ENCODE measurements around the gene VAMP4.

Gene VAMP4

DNA sequence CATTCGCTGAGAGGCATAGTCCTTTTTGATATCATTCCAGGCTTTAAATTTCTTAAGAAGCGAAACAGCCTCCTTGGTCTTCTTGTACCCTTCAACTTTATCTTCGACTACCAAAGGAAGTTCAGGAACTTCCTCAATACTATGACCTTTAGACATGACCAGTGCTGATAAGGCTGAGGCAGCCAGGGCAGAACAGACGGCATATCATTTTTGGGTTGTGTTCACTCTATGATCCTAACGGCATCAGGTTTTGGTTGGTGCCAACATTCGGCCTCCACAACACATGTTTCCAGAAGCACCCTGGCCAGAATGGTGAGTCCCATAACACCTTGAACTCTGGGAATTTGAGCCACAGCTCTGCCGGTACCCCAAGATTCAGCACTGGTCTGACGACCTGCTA lies 58.0 kb downstream of the VAMP4 start:
- H3K4me3 ChIP-seq: no peak overlapping the region
- intact Hi-C loops (cut with DNase I; ENCODE audit: low total_unique reads): no loop called here
- DNase-seq: no peak

DNA sequence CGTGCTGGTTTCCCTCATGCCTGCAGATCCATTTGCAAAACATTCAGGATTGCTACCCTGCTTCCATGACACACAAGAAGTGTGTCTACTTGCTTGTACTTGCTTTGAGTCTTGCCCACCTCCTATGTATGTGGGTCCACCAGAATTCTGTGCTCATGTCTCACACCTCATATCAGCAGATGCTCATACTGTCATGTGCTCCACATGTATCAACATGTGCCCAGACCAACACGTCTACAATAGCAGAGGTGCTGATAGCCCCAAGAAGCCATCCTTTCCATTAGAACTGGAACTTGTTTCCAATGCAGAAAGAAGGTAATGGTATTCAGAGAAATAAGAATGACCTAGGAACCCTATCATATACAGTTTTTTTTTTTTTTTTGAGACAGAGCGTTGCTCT lies 61.5 kb downstream of the VAMP4 start:
- Histone ChIP-seq H3K4me1 (peaks cover 0 to 8% (median 5%) of the 10 kb centered on the region in 4 donors), H3K36me3 (no peaks in the 10 kb centered on the region), H3K27me3 (no peaks in the 10 kb centered on the region), H3K4me3 (no peak overlapping the region), H3K27ac (no peak overlapping the region), H3K9me3 (no peaks in the 10 kb centered on the region)
- intact Hi-C loops (cut with DNase I; ENCODE audit: low total_unique reads): no loop called here
- no peak for DNase-seq
- TF ChIP-seq, protein P1, sequence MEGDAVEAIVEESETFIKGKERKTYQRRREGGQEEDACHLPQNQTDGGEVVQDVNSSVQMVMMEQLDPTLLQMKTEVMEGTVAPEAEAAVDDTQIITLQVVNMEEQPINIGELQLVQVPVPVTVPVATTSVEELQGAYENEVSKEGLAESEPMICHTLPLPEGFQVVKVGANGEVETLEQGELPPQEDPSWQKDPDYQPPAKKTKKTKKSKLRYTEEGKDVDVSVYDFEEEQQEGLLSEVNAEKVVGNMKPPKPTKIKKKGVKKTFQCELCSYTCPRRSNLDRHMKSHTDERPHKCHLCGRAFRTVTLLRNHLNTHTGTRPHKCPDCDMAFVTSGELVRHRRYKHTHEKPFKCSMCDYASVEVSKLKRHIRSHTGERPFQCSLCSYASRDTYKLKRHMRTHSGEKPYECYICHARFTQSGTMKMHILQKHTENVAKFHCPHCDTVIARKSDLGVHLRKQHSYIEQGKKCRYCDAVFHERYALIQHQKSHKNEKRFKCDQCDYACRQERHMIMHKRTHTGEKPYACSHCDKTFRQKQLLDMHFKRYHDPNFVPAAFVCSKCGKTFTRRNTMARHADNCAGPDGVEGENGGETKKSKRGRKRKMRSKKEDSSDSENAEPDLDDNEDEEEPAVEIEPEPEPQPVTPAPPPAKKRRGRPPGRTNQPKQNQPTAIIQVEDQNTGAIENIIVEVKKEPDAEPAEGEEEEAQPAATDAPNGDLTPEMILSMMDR (IDR thresholded peaks at IDR 0.05): no peak

More for the DNA sequence above, 58.0 kb downstream of the VAMP4 start:
- Histone ChIP-seq H3K9me3 (no peaks in the 10 kb centered on the region), H3K27ac (no peak overlapping the region), H3K27me3 (no peaks in the 10 kb centered on the region), H3K36me3 (no peaks in the 10 kb centered on the region), H3K4me1 (no peaks in the 10 kb centered on the region)
- TF ChIP-seq, protein P1 (IDR thresholded peaks at IDR 0.05): no peak

DNA sequence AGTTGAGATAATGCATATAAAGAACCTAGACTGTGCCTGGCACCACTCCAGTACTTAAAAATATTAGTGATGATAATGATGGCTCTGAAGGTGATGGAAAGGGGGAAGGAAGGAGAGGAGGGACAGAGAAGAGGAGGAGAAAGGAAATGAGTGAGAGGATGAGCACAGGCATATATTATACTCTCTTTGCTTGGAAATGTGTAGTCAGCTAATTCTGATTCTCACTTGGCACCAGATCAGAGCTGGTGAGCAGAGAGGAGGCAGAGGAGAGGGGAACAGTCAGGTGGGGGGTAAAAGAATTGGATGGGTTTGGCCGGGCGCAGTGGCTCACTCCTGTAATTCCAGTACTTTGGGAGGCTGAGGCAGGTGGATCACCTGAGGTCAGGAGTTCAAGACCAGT lies 65.0 kb downstream of the VAMP4 start:
- Histone ChIP-seq H3K27ac (no peak overlapping the region), H3K9me3 (no peaks in the 10 kb centered on the region), H3K36me3 (no peaks in the 10 kb centered on the region), H3K4me1 (peaks cover 0 to 31% (median 17%) of the 10 kb centered on the region in 4 donors), H3K4me3 (no peak overlapping the region), H3K27me3 (no peaks in the 10 kb centered on the region)
- TF ChIP-seq, protein P1 (IDR thresholded peaks at IDR 0.05): no peak
- DNase-seq: no peak
- intact Hi-C loops (cut with DNase I; ENCODE audit: low total_unique reads): no loop called here

DNA sequence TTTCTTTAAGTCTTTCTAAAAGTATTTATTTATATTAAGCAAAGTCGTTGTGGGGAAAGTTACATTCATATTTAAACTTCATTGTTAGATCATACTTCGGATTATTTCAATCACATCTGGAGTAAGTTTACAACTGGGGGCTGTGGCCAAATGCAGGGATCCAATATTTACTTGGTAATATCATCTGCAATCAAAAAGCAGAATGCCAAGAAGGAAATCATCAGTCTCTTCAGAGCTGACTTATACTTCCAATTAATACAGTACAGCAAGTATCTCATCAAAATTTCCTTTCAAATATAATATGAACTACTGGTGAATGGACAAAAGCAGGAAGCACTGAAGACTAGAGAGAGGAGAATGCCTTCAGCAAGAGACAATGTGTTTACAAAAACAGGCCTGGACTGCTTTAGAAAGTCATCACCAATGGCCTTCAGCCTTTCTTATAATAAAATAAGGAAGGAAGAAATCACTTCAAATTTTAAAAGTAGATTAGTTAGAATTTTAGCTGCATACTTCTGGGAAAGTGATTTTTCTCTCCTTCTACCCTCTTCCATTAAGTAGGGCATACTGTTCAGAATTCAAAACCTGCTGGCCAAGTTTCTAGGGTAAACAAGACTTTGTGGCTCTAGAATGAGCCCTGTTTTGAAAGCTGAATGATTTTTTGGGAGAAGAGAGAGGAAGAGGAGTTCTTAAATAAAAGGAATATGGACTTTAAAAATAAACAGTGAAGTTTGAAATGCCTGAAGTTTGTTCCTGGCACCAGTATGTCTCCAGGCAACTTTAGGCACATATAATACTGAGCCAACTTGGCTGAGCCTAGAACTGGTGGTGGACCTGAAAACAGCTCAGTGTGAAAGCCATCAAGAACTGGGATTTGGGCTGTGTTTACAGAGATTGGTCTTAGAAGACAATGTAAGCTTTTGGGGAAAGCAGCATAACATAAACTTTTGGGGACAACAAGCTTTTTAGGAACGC lies 67.1 kb downstream of the VAMP4 start:
- Histone ChIP-seq H3K27ac (peak overlapping the region; percentile 71 to 84), H3K36me3 (no peaks in the 10 kb centered on the region), H3K4me1 (peaks cover 0 to 31% (median 17%) of the 10 kb centered on the region in 4 donors), H3K9me3 (no peaks in the 10 kb centered on the region), H3K4me3 (no peak overlapping the region), H3K27me3 (no peaks in the 10 kb centered on the region)
- intact Hi-C loops (cut with DNase I; ENCODE audit: low total_unique reads): no loop called here
- no peak for DNase-seq
- TF ChIP-seq, protein P1 (IDR thresholded peaks at IDR 0.05): no peak

DNA sequence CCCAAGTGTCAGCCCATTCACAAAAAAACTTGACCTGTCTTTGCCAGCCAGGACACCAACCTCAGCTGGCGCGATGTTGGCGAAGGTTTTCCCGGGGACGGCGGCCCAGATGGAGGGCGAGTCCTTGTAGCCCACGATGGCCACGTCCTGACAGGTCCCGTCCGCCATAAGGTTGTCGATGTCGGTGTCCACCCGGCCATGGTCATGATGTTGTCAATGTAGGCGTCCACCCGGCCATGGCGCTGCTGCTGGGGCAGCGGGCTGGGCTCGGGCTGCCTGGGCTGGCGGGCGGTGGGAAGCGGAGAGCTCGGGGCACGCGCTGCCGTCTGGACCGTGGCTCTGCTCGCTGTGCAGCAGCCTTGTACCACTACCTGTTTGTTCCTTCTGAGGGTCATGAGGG lies 71.1 kb downstream of the VAMP4 start:
- no peaks in the 10 kb centered on the region for H3K36me3 ChIP-seq
- intact Hi-C loops (cut with DNase I; ENCODE audit: low total_unique reads): no loop called here
- DNase-seq: no peak
- TF ChIP-seq, protein P1 (IDR thresholded peaks at IDR 0.05): no peak
- no peak overlapping the region for H3K4me3 ChIP-seq
- no peak overlapping the region for H3K27ac ChIP-seq
- peaks cover 0 to 28% (median 17%) of the 10 kb centered on the region in 4 donors for H3K4me1 ChIP-seq
- H3K9me3 ChIP-seq: no peaks in the 10 kb centered on the region
- no peaks in the 10 kb centered on the region for H3K27me3 ChIP-seq

All from tibial artery (tissue), 4 donors.